H9 (cell line): ENCODE results near the gene EML4. TPM values are rescaled to one million over a fixed set of nuclear protein-coding genes. Genes with fewer than 3 reads are reported as not detected.

Experiments
- DNase-seq: peaks from one replicate; pipeline ENCODE4 v3.0.0-alpha.2; 2017
- H2AFZ ChIP-seq: one replicate; pipeline ENCODE4 v1.6.1; 2013; ENCODE audit warnings: mild to moderate bottlenecking, low read length, control low read depth, moderate library complexity
- H2AK5ac ChIP-seq: 2 replicates; pipeline ENCODE4 v1.6.1; 2013; ENCODE audit warnings: low read length, control low read depth, mixed read lengths; ENCODE audit not compliant: insufficient read length
- H2BK120ac ChIP-seq: one replicate; pipeline ENCODE4 v1.6.1; 2013; ENCODE audit warnings: low read depth, mild to moderate bottlenecking, low read length, control low read depth, inconsistent platforms; ENCODE audit not compliant: poor library complexity, severe bottlenecking
- H2BK12ac ChIP-seq: 2 replicates; pipeline ENCODE4 v1.6.1; 2013; ENCODE audit warnings: low read length, control low read depth, mixed read lengths, low read depth; ENCODE audit not compliant: insufficient read length
- H2BK15ac ChIP-seq: 2 replicates; pipeline ENCODE4 v1.6.1; 2013; ENCODE audit warnings: low read depth, low read length, control low read depth
- H2BK20ac ChIP-seq: one replicate; pipeline ENCODE4 v1.6.1; 2013; ENCODE audit warnings: low read depth, mild to moderate bottlenecking, low read length, control low read depth, inconsistent platforms; ENCODE audit not compliant: poor library complexity, severe bottlenecking
- H2BK5ac ChIP-seq: 2 replicates; pipeline ENCODE4 v1.6.1; 2013; ENCODE audit warnings: low read length, control low read depth, mixed read lengths; ENCODE audit not compliant: insufficient read length
- H3K14ac ChIP-seq: 2 replicates; pipeline ENCODE4 v1.6.1; 2013; ENCODE audit warnings: low read length, control low read depth; ENCODE audit not compliant: insufficient read depth
- H3K18ac ChIP-seq: 2 replicates; pipeline ENCODE4 v1.6.1; 2013; ENCODE audit warnings: low read depth, mild to moderate bottlenecking, mixed read lengths, low read length, control low read depth; ENCODE audit not compliant: insufficient read length
- H3K23ac ChIP-seq: 2 replicates; pipeline ENCODE4 v1.6.1; 2013; ENCODE audit warnings: low read length, control low read depth, mixed read lengths, low read depth; ENCODE audit not compliant: insufficient read length
- H3K23me2 ChIP-seq: 2 replicates; pipeline ENCODE4 v1.6.1; 2013; ENCODE audit warnings: low read depth, mild to moderate bottlenecking, mixed read lengths, low read length, control low read depth; ENCODE audit not compliant: insufficient read length, poor library complexity, severe bottlenecking
- H3K27ac ChIP-seq: 2 replicates; pipeline ENCODE4 v1.5.1; 2013; ENCODE audit warnings: low read length, control low read depth, mixed read lengths, low read depth; ENCODE audit not compliant: insufficient read length
- H3K27me3 ChIP-seq: 2 replicates; pipeline ENCODE4 v1.6.1; 2013; ENCODE audit warnings: low read length, control low read depth, inconsistent platforms; ENCODE audit not compliant: insufficient read depth
- H3K4ac ChIP-seq: 2 replicates; pipeline ENCODE4 v1.6.1; 2013; ENCODE audit warnings: low read depth, mild to moderate bottlenecking, control low read depth, inconsistent platforms, low read length, moderate library complexity
- H3K4me1 ChIP-seq: 2 replicates; pipeline ENCODE4 v1.6.1; 2013; ENCODE audit warnings: low read length, control low read depth, inconsistent platforms; ENCODE audit not compliant: insufficient read depth
- H3K4me2 ChIP-seq: 2 replicates; pipeline ENCODE4 v1.6.1; 2013; ENCODE audit warnings: low read length, control low read depth, mixed read lengths; ENCODE audit not compliant: insufficient read length, insufficient read depth
- H3K56ac ChIP-seq: 2 replicates; pipeline ENCODE4 v1.6.1; 2013; ENCODE audit warnings: low read depth, mild to moderate bottlenecking, mixed read lengths, low read length, control low read depth; ENCODE audit not compliant: insufficient read length
- H3K79me1 ChIP-seq: 2 replicates; pipeline ENCODE4 v1.6.1; 2013; ENCODE audit warnings: low read depth, mild to moderate bottlenecking, moderate library complexity, low read length, control low read depth, inconsistent platforms; ENCODE audit not compliant: insufficient read depth, poor library complexity, severe bottlenecking
- H3K79me2 ChIP-seq: 2 replicates; pipeline ENCODE4 v1.6.1; 2013; ENCODE audit warnings: low read length, control low read depth, inconsistent platforms; ENCODE audit not compliant: insufficient read depth
- H3K9ac ChIP-seq: 2 replicates; pipeline ENCODE4 v1.6.1; 2013; ENCODE audit warnings: low read length, control low read depth, mixed read lengths; ENCODE audit not compliant: insufficient read length; ENCODE audit errors: extremely low read depth
- H3K9me3 ChIP-seq: one replicate; pipeline ENCODE4 v1.6.1; 2013; ENCODE audit warnings: low read depth, low read length, inconsistent platforms; ENCODE audit not compliant: control insufficient read depth
- H3T11ph ChIP-seq: one replicate; pipeline ENCODE4 v1.6.1; 2013; ENCODE audit warnings: mild to moderate bottlenecking, low read length, control low read depth, inconsistent platforms
- H4K20me1 ChIP-seq: one replicate; pipeline ENCODE4 v1.6.1; 2013; ENCODE audit not compliant: control insufficient read depth, insufficient read length, insufficient read depth
- H4K5ac ChIP-seq: 2 replicates; pipeline ENCODE4 v1.6.1; 2013; ENCODE audit warnings: low read depth, mild to moderate bottlenecking, mixed read lengths, low read length, control low read depth; ENCODE audit not compliant: insufficient read length
- H4K8ac ChIP-seq: replicated peaks from 2 replicates; pipeline ENCODE4 v1.6.1; 2013; ENCODE audit warnings: low read length, control low read depth, mixed read lengths, low read depth; ENCODE audit not compliant: insufficient read length
- H4K91ac ChIP-seq: 2 replicates; pipeline ENCODE4 v1.6.1; 2013; ENCODE audit warnings: low read depth, mild to moderate bottlenecking, moderate library complexity, mixed read lengths, low read length, control low read depth; ENCODE audit not compliant: insufficient read length
- H3K27ac Mint-ChIP-seq, 3 experiments: 2 replicates in 2 of 3; 3 replicates in 1 of 3; pipeline ENCODE4 v1.8.0; 2020 to 2021; ENCODE audit warnings: mixed read lengths in 3 of 3, mild to moderate bottlenecking in 1 of 3, moderate library complexity in 1 of 3
- H3K27me3 Mint-ChIP-seq: 2 replicates; pipeline ENCODE4 v1.8.0; 2021; ENCODE audit warnings: low read depth, mild to moderate bottlenecking, moderate library complexity, mixed read lengths
- H3K36me3 Mint-ChIP-seq, 3 experiments: 2 replicates in 2 of 3; 3 replicates in 1 of 3; pipeline ENCODE4 v1.8.0; 2020 to 2021; ENCODE audit warnings: low read depth in 3 of 3, mixed read lengths in 3 of 3; ENCODE audit not compliant: insufficient read depth in 1 of 3
- H3K4me1 Mint-ChIP-seq, 2 experiments: 2 replicates each; pipeline ENCODE4 v1.8.0; 2020; ENCODE audit warnings: mixed read lengths in 2 of 2
- H3K4me3 Mint-ChIP-seq, 2 experiments: 2 replicates in 1 of 2; 3 replicates in 1 of 2; pipeline ENCODE4 v1.8.0; 2020 to 2021; ENCODE audit warnings: mild to moderate bottlenecking in 2 of 2, mixed read lengths in 2 of 2, moderate library complexity in 1 of 2
- H3K9me3 Mint-ChIP-seq, 2 experiments: 2 replicates in 1 of 2; 3 replicates in 1 of 2; pipeline ENCODE4 v1.8.0; 2020; ENCODE audit warnings: mild to moderate bottlenecking in 2 of 2, mixed read lengths in 2 of 2, moderate library complexity in 1 of 2
- CTCF ChIP-seq: fragments of 200-600 bp; sonication (generic); conservative IDR thresholded peaks from 3 replicates; pipeline ENCODE4 v1.8.0; 2021; ENCODE audit warnings: antibody characterized with exemption, mild to moderate bottlenecking
- WGBS: extraction: QIAGEN DNeasy Blood & Tissue Kit; methylation state at CpG from one replicate; pipeline ENCODE4 v1.1.7; 2013; ENCODE audit warnings: missing lambda C conversion rate, low lambda C conversion rate, mixed read lengths; ENCODE audit not compliant: insufficient read length; ENCODE audit errors: extremely low coverage; 5-methylcytosine and 5-hydroxymethylcytosine counted together
- total RNA-seq: library from RNA; stranded (reverse); gene quantifications from 2 replicates; pipeline ENCODE4 v1.2.1, GENCODE V29; 2021

EML4 gene
- total RNA-seq, 1 experiment from 2014 or later = 68.6 TPM

GRCh38 chr2:42348113-42348805 is 179.1 kb downstream of the EML4 start:
- Histone ChIP-seq H3K4me2 (no peak overlapping the region), H3K27ac (no peak overlapping the region), H2BK20ac (no peak overlapping the region), H2AFZ (no peak overlapping the region), H3K23me2 (no peaks in the 10 kb centered on the region), H3K56ac (no peak overlapping the region), H3K23ac (no peak overlapping the region), H3K9ac (no peak overlapping the region), H2BK15ac (no peak overlapping the region), H3K79me2 (peaks cover 4% of the 10 kb centered on the region; the same call in 1 of the 2 replicates), H4K8ac (no peak overlapping the region), H4K20me1 (no peaks in the 10 kb centered on the region), H3K27me3 (no peaks in the 10 kb centered on the region), H3K14ac (no peak overlapping the region), H3K18ac (no peak overlapping the region), H2BK5ac (no peak overlapping the region), H2AK5ac (no peak overlapping the region), H4K5ac (no peak overlapping the region), H3K4ac (no peak overlapping the region), H3T11ph (no peak overlapping the region), H2BK12ac (no peak overlapping the region), H4K91ac (no peak overlapping the region), H3K9me3 (no peaks in the 10 kb centered on the region), H2BK120ac (no peak overlapping the region), H3K79me1 (peaks cover 8% of the 10 kb centered on the region), H3K4me1 (no peaks in the 10 kb centered on the region)
- no CpG with 5 or more reads among the region's 8 CpGs for WGBS
- DNase-seq = no peak
- Mint-ChIP-seq H3K9me3 (no peaks in the 10 kb centered on the region), H3K4me1 (no peaks in the 10 kb centered on the region), H3K27me3 (no peaks in the 10 kb centered on the region), H3K4me3 (no peak overlapping the region; a peak in 1 of 5 replicates), H3K27ac (no peak overlapping the region), H3K36me3 (peaks cover 18 to 56% (median 55%) of the 10 kb centered on the region in 3 experiments; a peak in 6 of 7 replicates)
- TF ChIP-seq CTCF = no peak
